SKM-1 (cell line): ENCODE data around the gene CASP6.

Experiments used
- DNase-seq: peaks from one replicate; lab custom pipeline; 2025; ENCODE audit not compliant: unreplicated experiment; lab: John Stamatoyannopoulos, UW

Gene CASP6

DNA sequence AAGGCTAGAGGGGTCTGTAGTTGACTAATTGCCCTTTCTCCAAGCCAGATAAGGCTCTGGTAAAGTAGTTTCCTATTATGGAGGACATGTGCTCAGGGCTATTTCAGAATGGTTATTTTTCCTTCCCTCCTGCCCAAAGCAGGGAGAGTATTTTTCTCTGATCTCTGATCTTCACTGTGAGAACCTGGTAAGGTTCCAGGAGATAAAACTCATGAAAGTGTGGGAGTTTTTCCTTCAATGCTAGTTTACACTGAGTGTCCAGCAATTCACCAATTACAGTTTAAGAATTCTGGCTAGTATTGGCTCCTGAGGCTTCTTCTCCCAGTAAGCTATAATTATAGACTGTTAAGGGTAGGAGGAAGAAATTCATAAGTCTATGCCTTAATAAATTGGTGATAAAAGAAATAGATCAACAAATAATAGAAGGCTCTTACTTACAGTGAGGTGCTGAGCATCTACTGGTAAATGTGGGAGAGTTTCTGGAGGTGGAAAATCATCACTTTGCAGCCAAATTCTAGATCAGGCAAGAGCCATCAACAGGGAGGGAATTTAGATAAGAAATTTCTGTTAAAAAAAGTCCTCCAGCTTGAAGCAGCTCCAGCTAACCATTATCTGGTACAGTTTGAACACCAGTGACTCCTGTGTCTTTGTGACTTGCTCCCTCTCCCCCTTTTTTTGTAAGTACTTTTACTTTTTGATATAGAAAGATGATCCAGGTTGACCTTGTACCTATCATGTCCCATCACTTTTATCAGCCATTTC lies 30.9 kb downstream of the CASP6 start:
- DNase-seq, result no peak

GRCh38 chr4:109671350-109671749 lies 31.9 kb downstream of the CASP6 start:
- no peak for DNase-seq

DNA sequence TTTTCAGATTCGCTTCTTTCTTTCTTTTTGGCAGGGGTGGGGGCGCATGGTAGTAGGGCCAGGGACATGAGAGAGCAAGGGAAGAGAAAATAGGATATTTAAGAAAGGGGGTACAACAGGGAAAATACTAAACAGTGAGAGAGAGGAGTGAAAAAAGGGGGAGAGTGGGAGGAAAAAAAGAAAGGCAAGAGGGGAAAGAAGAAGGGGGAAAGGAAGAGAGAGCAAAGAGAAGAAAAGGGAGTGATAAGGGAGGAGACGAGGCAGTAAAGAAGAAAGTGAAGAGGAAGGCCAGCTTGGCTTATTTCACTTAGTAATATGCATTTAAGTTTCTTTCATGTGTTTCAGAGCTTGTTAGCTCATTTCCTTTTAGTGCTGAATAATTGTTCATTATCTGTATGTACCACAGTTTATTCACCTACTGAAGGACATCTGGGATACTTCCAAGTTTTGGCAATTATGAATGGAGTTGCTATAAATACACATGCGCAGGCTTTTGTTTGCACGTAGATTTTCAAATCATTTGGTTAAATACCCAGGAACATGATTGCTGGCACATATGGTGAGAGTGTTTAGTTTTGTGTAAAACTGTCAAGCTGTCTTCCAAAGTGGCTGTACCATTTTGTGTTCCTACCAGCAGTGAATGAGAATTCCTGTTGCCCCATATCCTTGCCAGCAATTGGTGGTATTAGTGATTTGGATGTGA lies 37.3 kb downstream of the CASP6 start:
- DNase-seq, result no peak

GRCh38 chr4:109662771-109663170 lies 40.5 kb downstream of the CASP6 start:
- DNase-seq, result no peak

DNA sequence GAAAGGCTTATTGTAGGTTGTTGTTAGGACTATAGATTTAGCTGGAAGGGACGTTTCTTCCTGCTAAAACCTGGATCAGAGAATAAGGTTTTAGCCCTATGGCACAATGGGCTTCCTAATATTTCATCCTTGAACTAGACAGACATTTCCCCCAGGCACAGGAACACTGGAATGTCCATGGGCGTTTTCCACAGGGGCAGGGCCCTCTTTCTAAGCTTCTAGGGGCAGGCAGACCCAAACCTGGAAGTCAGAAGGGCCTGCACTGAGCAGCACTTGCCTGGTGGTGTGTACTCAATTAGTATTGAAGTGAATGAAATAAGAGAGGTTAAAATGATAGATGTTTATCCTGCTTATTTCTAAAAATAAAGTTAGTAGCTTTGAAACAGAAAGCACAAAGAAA lies 41.1 kb downstream of the CASP6 start:
- DNase-seq, result no peak

GRCh38 chr4:109658871-109659410 lies 44.3 kb downstream of the CASP6 start:
- no peak for DNase-seq

- DNase-seq, result no peak
Observed at GRCh38 chr4:109657854-109658418, 45.3 kb downstream of the CASP6 start.

GRCh38 chr4:109655396-109655795 lies 47.8 kb downstream of the CASP6 start:
- DNase-seq, result no peak

DNA sequence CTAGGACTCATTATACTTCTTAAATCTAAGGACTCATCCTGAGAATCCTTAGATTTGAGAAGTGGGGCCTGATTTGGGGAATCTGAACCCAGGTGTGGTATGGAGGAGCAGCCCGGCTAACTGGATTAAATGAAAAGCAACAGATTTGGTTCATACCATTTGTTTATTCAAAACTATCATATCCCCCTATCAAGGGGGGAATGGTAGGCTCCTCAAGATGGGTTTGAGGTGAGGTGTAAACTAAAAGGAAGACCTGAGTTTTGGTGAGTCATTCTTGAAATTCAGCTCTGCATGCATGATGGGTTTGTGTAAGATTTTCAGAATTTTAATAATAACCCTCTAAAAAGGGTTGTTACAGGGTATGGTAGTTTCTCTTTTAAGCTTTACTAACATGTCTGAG lies 53.4 kb downstream of the CASP6 start:
- no peak for DNase-seq

- DNase-seq, result no peak
Observed at GRCh38 chr4:109648997-109649575, 54.2 kb downstream of the CASP6 start.

GRCh38 chr4:109648266-109648996 lies 54.8 kb downstream of the CASP6 start:
- DNase-seq, result no peak

DNA sequence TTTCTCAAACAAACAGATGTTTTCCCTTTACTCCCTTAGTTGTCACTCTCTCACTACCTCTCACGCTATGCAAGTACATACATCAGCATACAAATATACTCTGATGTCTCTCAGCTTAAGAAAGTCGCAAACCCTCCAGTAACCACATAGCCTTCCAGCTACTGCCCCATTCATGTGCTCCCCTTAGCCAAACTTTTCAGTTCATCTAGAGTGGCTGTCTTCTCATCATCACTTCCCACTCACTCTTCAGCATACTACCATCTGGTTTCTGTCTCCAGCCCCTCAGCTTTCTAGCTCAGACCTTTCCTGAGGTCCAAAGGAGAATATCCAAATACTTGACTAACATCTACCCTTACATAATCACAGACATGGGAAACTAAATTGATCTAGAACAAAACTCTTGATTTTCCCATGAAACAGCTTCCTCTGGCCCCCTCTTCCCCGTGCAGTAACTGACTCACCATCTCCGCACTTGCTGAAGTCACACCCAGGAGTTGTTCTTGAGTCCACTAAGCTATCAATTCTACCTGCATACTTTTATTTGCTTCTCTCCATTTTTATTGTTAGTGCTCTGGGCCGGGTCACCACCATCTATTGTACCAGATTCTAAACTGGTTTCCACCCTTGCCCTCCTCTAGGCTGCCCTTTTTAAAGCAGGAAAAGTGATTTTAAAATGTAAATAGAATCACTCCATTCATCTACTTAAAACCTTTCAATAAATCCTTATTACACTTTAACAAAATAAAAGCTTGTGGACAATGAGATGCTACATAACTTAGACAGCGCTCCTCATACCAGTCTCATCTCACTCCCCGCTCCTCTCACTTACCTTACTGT lies 57.2 kb downstream of the CASP6 start:
- DNase-seq, result no peak

DNA sequence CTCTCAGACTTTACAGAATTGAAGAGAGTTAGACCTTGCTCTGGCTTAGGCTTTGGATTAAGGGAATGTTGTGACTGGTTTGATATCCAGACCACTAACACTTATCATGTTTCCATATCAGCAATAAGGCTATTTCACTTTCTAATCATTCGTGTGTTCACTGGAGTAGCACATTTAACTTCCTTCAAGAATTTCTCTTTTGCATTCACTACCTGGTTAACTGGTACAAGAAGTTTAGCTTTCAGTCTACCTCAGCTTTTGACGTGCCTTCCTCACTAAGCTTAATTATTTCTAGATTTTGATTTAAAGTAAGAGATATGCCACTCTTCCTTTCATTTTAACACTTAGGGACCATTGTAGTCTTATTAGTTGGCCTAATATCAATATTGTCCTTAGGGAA lies 62.6 kb downstream of the CASP6 start:
- no peak for DNase-seq
